GM19452 (cell line): ENCODE data around the gene EMC9.

Experiments used
- ATAC-seq: cut with Tn5 transposase; IDR thresholded peaks from one replicate; pipeline ENCODE4 v1.9.1; 2021; ENCODE audit not compliant: unreplicated experiment

The EMC9 gene

GRCh38 chr14:24092505-24093206 is 48.7 kb downstream of the EMC9 start:
- ATAC-seq = no peak

GRCh38 chr14:24092110-24092504 is 49.3 kb downstream of the EMC9 start:
- no peak for ATAC-seq

- ATAC-seq = no peak
Measured at GRCh38 chr14:24089890-24090289, 51.5 kb downstream of the EMC9 start.
